BLaER1 treated with 17β-estradiol and CSF1 and Interleukin-3, amounts not matched to agents 10 nM and 100 nM (cell line): ENCODE results near the gene JAKMIP2.

Experiments
- H3K27ac ChIP-seq, 11 experiments: shearing (Covaris generic); formaldehyde crosslinking; 2 replicates each; pipeline ENCODE4 v1.8.1; 2022
- H3K27me3 ChIP-seq, 11 experiments: shearing (Covaris generic); formaldehyde crosslinking; 2 replicates each; pipeline ENCODE4 v1.8.1; 2022
- H3K36me3 ChIP-seq, 11 experiments: shearing (Covaris generic); formaldehyde crosslinking; 2 replicates each; pipeline ENCODE4 v1.8.1; 2022
- H3K4me1 ChIP-seq, 10 experiments: shearing (Covaris generic); formaldehyde crosslinking; 2 replicates each; pipeline ENCODE4 v1.8.1; 2022
- H3K4me2 ChIP-seq, 11 experiments: shearing (Covaris generic); formaldehyde crosslinking; 2 replicates each; pipeline ENCODE4 v1.8.1; 2022
- H3K4me3 ChIP-seq, 10 experiments: shearing (Covaris generic); formaldehyde crosslinking; 2 replicates each; pipeline ENCODE4 v1.8.1; 2022
- H3K9ac ChIP-seq, 11 experiments: shearing (Covaris generic); formaldehyde crosslinking; 2 replicates each; pipeline ENCODE4 v1.8.1; 2022
- H3K9me3 ChIP-seq, 11 experiments: shearing (Covaris generic); formaldehyde crosslinking; replicated peaks in 1 of 11; 2 replicates each; pipeline ENCODE4 v1.8.1; 2022
- H4K20me1 ChIP-seq, 11 experiments: shearing (Covaris generic); formaldehyde crosslinking; 2 replicates each; pipeline ENCODE4 v1.8.1; 2022
- Cebpa-rat ChIP-seq, 11 experiments: shearing (Covaris generic); IDR thresholded peaks; 2 replicates each; pipeline ENCODE4 v1.8.1; 2022

JAKMIP2 gene

GRCh38 chr5:147685993-147686392, 96.5 kb downstream of the JAKMIP2 start:
- Histone ChIP-seq H3K4me3 (no peak overlapping the region), H3K27me3 (no peaks in the 10 kb centered on the region), H4K20me1 (peaks cover 0 to 99% (median 0%) of the 10 kb centered on the region in 11 experiments; a peak in 7 of 22 replicates), H3K36me3 (peaks cover 0 to 93% (median 0%) of the 10 kb centered on the region in 11 experiments; a peak in 6 of 22 replicates), H3K9ac (no peak overlapping the region), H3K4me2 (peak overlapping the region in 1 of 11 experiments; percentile 39; a peak in 1 of 22 replicates), H3K9me3 (no peaks in the 10 kb centered on the region), H3K27ac (no peak overlapping the region), H3K4me1 (peaks cover 0 to 31% (median 0%) of the 10 kb centered on the region in 10 experiments; a peak in 4 of 20 replicates)
- no peak for TF ChIP-seq Cebpa-rat (IDR thresholded peaks at IDR 0.05)

DNA sequence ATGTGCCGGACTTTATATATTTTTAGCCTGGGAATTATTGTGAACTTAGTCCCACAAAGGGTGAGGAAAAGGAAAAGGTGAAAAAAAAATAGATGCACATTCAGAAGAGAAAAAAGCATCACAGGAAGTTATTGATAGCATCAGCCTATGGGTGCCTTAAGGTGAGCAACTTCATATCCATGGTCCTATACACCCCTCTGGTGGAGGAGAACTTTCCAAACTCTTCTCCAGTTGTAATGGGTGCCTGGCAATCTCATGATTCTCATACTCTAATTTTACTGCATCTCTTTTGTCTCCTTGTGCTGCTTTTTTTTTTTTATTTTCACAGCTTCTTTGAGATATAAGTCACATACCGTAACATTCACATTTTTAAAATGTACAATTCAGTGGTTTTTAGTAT, 107.4 kb downstream of the JAKMIP2 start:
- H4K20me1 ChIP-seq: peaks cover 0 to 100% (median 0%) of the 10 kb centered on the region in 11 experiments; a peak in 6 of 22 replicates
- no peaks in the 10 kb centered on the region for H3K9me3 ChIP-seq
- TF ChIP-seq Cebpa-rat (IDR thresholded peaks at IDR 0.05): no peak
- peaks cover 0 to 14% (median 11%) of the 10 kb centered on the region in 10 experiments; a peak in 16 of 20 replicates for H3K4me1 ChIP-seq
- H3K36me3 ChIP-seq: peaks cover 12 to 98% (median 19%) of the 10 kb centered on the region in 11 experiments
- no peaks in the 10 kb centered on the region for H3K27me3 ChIP-seq
- no peak overlapping the region for H3K9ac ChIP-seq
- H3K27ac ChIP-seq: no peak overlapping the region
- H3K4me3 ChIP-seq: no peak overlapping the region
- no peak overlapping the region for H3K4me2 ChIP-seq

- Histone ChIP-seq H3K4me1 (peaks cover 0 to 14% (median 11%) of the 10 kb centered on the region in 10 experiments; a peak in 16 of 20 replicates), H3K9me3 (no peaks in the 10 kb centered on the region), H3K27me3 (no peaks in the 10 kb centered on the region), H3K4me2 (no peak overlapping the region), H3K9ac (no peak overlapping the region), H3K36me3 (peaks cover 16 to 98% (median 26%) of the 10 kb centered on the region in 11 experiments), H4K20me1 (peaks cover 0 to 100% (median 0%) of the 10 kb centered on the region in 11 experiments; a peak in 6 of 22 replicates), H3K4me3 (no peak overlapping the region), H3K27ac (no peak overlapping the region)
- TF ChIP-seq Cebpa-rat (IDR thresholded peaks at IDR 0.05): no peak
Measured at GRCh38 chr5:147674411-147674810, 108.1 kb downstream of the JAKMIP2 start.

- Histone ChIP-seq H3K4me2 (peak overlapping the region in 8 of 11 experiments; percentile 36 to 74 (median 62); a peak in 13 of 22 replicates), H3K27me3 (no peaks in the 10 kb centered on the region), H3K27ac (no peak overlapping the region), H3K9ac (no peak overlapping the region), H4K20me1 (peaks cover 0 to 100% (median 0%) of the 10 kb centered on the region in 11 experiments; a peak in 6 of 22 replicates), H3K9me3 (no peaks in the 10 kb centered on the region), H3K4me3 (no peak overlapping the region), H3K36me3 (peaks cover 22 to 98% (median 32%) of the 10 kb centered on the region in 11 experiments), H3K4me1 (peaks cover 0 to 14% (median 11%) of the 10 kb centered on the region in 10 experiments; a peak in 16 of 20 replicates)
- no peak for TF ChIP-seq Cebpa-rat (IDR thresholded peaks at IDR 0.05)
Measured at GRCh38 chr5:147673791-147674190, 108.7 kb downstream of the JAKMIP2 start.

DNA sequence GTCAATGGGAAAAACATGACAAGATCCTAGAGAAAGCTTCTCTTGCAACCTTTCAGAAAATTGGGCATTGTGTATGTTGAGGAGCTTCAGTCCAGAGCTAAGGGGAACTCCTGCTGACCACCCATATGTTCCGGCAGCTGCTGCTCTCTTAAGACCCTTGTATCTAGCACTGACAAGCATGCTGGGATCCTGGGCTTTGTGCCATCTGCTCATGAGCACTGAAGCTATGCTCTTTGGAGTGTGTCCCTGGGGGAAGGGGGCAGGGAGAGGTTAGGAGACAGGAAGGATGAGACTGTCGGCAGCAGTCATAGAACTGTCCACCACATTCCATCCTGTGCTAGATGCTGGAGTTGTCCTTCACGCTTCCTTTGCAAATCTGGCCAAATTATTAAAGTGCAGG, 109.3 kb downstream of the JAKMIP2 start:
- H3K27ac ChIP-seq: no peak overlapping the region

GRCh38 chr5:147671365-147671764, 111.2 kb downstream of the JAKMIP2 start:
- Histone ChIP-seq H4K20me1 (peaks cover 0 to 100% (median 0%) of the 10 kb centered on the region in 11 experiments; a peak in 6 of 22 replicates), H3K9me3 (no peaks in the 10 kb centered on the region), H3K27ac (no peak overlapping the region), H3K27me3 (no peaks in the 10 kb centered on the region), H3K36me3 (peaks cover 28 to 98% (median 46%) of the 10 kb centered on the region in 11 experiments), H3K4me2 (no peak overlapping the region), H3K4me3 (no peak overlapping the region), H3K4me1 (peaks cover 0 to 14% (median 11%) of the 10 kb centered on the region in 10 experiments; a peak in 16 of 20 replicates), H3K9ac (no peak overlapping the region)
- TF ChIP-seq Cebpa-rat (IDR thresholded peaks at IDR 0.05): no peak

More for the DNA sequence above, 109.3 kb downstream of the JAKMIP2 start:
- Histone ChIP-seq H3K27me3 (no peaks in the 10 kb centered on the region), H3K4me2 (peak overlapping the region in 8 of 11 experiments; percentile 36 to 74 (median 62); a peak in 14 of 22 replicates), H3K9ac (no peak overlapping the region), H3K4me1 (peaks cover 0 to 14% (median 11%) of the 10 kb centered on the region in 10 experiments; a peak in 16 of 20 replicates), H3K9me3 (no peaks in the 10 kb centered on the region), H3K36me3 (peaks cover 23 to 98% (median 37%) of the 10 kb centered on the region in 11 experiments), H3K4me3 (no peak overlapping the region), H4K20me1 (peaks cover 0 to 100% (median 0%) of the 10 kb centered on the region in 11 experiments; a peak in 6 of 22 replicates)
- no peak for TF ChIP-seq Cebpa-rat (IDR thresholded peaks at IDR 0.05)

DNA sequence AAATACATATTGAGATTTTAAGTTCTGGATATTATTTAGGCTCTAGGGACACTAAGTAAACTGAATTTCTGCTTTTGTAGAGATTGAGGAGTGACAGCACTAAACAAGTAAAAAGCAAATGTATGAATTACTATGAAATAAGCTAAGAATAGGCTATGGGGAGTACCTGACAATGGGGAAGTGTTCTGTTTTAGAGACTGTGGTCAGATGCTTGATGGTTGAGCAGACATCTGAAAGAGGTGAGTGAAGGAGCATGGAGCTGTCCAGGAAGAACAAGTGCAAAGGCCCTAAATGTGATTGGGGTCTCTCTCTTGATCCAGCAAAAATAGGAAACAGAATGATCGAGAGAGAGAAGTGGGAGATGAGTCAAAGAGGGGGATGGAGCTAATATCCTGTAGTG, 111.7 kb downstream of the JAKMIP2 start:
- Histone ChIP-seq H4K20me1 (peaks cover 0 to 100% (median 0%) of the 10 kb centered on the region in 11 experiments; a peak in 6 of 22 replicates), H3K4me3 (no peak overlapping the region), H3K9ac (no peak overlapping the region), H3K27me3 (no peaks in the 10 kb centered on the region), H3K4me2 (no peak overlapping the region), H3K9me3 (no peaks in the 10 kb centered on the region), H3K36me3 (peaks cover 28 to 98% (median 46%) of the 10 kb centered on the region in 11 experiments), H3K27ac (no peak overlapping the region), H3K4me1 (peaks cover 0 to 14% (median 11%) of the 10 kb centered on the region in 10 experiments; a peak in 16 of 20 replicates)
- no peak for TF ChIP-seq Cebpa-rat (IDR thresholded peaks at IDR 0.05)

DNA sequence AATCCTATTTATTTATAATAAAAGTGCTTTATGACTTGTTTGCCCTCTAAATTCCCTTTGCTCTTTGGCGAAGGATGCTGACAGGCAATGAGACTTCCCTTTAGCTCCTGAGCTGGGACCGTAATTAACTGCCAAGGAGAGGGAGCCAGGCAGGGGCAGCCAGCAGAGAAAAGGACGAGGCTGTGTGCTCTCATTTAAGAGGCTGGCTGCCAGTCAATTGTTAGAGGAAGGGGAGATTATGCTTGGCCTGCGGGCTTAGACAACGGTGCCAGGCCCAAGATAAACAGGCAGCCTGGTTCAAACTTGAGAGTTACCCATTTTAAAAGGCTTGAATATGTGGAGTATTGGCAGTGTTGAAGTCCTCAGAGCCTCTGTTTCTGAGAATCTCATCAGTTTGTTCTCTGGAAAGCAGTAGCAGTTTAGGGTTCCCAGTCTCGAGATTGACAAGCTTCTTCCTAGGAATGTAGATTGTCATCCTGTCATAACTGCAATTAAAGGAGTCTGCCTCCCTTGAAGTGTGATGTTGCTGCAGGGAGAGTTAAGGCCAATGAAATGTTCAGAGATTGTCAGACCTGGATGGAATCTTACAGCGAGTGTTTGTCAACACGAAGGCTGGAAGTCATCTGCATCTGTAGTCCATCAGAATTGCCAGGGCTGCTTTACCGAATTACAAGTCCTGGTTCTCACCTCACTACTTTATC, 113.2 kb downstream of the JAKMIP2 start:
- no peak for TF ChIP-seq Cebpa-rat (IDR thresholded peaks at IDR 0.05)
- H3K9me3 ChIP-seq: peaks cover 0 to 9% (median 5%) of the 10 kb centered on the region in 11 experiments; a peak in 14 of 22 replicates
- H3K4me2 ChIP-seq: no peak overlapping the region
- no peak overlapping the region for H3K4me3 ChIP-seq
- no peaks in the 10 kb centered on the region for H3K27me3 ChIP-seq
- peaks cover 0 to 14% (median 11%) of the 10 kb centered on the region in 10 experiments; a peak in 14 of 20 replicates for H3K4me1 ChIP-seq
- H4K20me1 ChIP-seq: peaks cover 0 to 99% (median 0%) of the 10 kb centered on the region in 11 experiments; a peak in 6 of 22 replicates
- H3K36me3 ChIP-seq: peaks cover 31 to 100% (median 52%) of the 10 kb centered on the region in 11 experiments
- H3K9ac ChIP-seq: no peak overlapping the region
- no peak overlapping the region for H3K27ac ChIP-seq

DNA sequence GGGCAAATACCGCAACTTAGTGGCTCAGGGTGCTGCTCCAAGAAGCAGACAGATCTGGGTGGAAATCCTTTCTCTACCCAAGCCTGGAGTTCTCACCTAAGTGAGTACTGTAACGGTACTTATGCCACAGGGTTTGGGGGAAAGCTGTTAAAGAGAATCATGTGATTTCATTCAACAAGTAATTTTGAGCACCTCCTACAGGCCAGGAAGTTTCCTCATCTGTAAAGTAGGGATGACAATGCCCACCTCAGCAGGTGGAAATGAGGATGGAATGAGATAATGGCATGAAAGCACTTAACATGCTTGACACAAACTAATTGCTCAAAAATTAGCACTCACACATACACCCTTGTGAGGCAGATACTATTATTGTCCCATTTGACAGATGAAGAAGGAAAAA, 114.1 kb downstream of the JAKMIP2 start:
- no peak overlapping the region for H3K4me3 ChIP-seq
- no peak overlapping the region for H3K27ac ChIP-seq
- H3K36me3 ChIP-seq: peaks cover 35 to 100% (median 59%) of the 10 kb centered on the region in 11 experiments
- peaks cover 0 to 7% (median 5%) of the 10 kb centered on the region in 10 experiments; a peak in 14 of 20 replicates for H3K4me1 ChIP-seq
- H3K9me3 ChIP-seq: peaks cover 0 to 18% (median 14%) of the 10 kb centered on the region in 11 experiments; a peak in 18 of 22 replicates
- no peak for TF ChIP-seq Cebpa-rat (IDR thresholded peaks at IDR 0.05)
- H3K27me3 ChIP-seq: no peaks in the 10 kb centered on the region
- no peak overlapping the region for H3K4me2 ChIP-seq
- H4K20me1 ChIP-seq: peaks cover 0 to 99% (median 0%) of the 10 kb centered on the region in 11 experiments; a peak in 6 of 22 replicates
- H3K9ac ChIP-seq: no peak overlapping the region
